Coronary artery (tissue), 2 donors: Measurements from ENCODE around the gene NIPAL4.
A peak's percentile ranks its signal among the peaks of the same experiment; 100 is the strongest.

ENCODE experiments used
- DNase-seq: peaks from one replicate; pipeline ENCODE4 v3.0.0-alpha.2; 2017; ENCODE audit warnings: low spot score
- H3K27ac ChIP-seq, 2 donors: fragments of 200-600 bp; sonication (generic); one replicate each; pipeline ENCODE4 v1.5.1; 2016 to 2019
- H3K4me3 ChIP-seq: fragments of 200-600 bp; sonication (generic); 2 replicates; pipeline ENCODE4 v1.5.1; 2016; ENCODE audit warnings: mild to moderate bottlenecking, moderate library complexity
- TF ChIP-seq, protein P1 (sequence below): fragments of 200-600 bp; sonication (generic); IDR thresholded peaks from one replicate; pipeline ENCODE4 v1.5.1; 2019; ENCODE audit warnings: antibody characterized with exemption

Gene NIPAL4

DNA sequence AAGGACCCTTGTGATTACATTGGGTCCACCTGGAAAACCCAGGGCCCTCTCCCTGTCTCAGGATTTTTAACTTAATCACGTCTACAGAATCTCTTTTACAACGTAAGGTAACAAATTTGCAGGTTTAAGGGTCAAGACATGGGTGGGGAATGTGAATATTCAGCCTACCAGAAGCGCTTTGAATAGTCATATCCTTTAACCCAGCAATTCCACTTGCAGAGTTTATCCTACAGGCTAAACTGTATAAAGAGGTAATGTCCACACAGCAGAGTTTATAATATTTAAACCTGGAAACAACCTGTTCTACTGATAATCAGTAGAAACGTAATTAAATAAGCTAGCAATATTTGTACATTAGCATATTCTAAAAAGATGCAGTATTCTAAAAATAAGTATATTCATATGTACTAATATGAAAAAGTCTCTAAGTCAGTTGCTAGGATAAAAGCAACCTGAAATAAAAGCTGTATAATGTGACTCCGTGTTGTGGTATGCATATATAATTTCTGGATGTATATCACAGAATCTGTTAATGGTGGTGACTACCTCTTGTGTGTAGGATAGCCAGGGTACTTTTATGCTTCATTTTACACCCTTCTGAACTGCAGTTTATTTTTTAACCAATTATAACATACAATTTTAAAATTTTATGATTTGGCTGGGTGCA, 14.1 kb upstream of the NIPAL4 start:
- TF ChIP-seq, protein P1, sequence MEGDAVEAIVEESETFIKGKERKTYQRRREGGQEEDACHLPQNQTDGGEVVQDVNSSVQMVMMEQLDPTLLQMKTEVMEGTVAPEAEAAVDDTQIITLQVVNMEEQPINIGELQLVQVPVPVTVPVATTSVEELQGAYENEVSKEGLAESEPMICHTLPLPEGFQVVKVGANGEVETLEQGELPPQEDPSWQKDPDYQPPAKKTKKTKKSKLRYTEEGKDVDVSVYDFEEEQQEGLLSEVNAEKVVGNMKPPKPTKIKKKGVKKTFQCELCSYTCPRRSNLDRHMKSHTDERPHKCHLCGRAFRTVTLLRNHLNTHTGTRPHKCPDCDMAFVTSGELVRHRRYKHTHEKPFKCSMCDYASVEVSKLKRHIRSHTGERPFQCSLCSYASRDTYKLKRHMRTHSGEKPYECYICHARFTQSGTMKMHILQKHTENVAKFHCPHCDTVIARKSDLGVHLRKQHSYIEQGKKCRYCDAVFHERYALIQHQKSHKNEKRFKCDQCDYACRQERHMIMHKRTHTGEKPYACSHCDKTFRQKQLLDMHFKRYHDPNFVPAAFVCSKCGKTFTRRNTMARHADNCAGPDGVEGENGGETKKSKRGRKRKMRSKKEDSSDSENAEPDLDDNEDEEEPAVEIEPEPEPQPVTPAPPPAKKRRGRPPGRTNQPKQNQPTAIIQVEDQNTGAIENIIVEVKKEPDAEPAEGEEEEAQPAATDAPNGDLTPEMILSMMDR: no peak
- DNase-seq: no peak
- Histone ChIP-seq H3K27ac (no peak overlapping the region), H3K4me3 (no peak overlapping the region)

DNA sequence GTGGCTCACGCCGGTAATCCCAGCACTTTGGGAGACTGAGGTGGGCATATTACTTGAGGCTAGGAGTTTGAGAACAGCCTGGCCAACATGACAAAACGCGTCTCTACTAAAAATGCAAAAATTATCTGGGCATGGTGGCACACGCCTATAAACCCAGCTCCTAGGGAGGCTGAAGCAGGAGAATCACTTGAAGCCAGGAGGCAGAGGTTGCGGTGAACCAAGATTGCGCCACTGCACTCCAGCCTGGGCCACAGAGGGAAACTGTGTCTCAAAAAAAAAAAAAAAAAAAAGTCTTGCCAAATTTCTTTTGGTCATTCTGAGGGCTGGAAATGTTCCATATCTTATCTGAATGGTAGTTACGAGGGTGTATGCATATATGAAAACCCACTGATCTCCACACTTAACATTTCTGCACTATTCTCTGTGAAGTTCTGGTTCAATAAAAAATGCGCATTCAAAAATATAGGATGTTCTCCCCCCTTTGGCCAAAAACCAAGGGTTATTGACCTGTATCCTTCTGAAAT, 13.5 kb upstream of the NIPAL4 start:
- TF ChIP-seq, protein P1: no peak
- H3K27ac ChIP-seq: no peak overlapping the region

DNA sequence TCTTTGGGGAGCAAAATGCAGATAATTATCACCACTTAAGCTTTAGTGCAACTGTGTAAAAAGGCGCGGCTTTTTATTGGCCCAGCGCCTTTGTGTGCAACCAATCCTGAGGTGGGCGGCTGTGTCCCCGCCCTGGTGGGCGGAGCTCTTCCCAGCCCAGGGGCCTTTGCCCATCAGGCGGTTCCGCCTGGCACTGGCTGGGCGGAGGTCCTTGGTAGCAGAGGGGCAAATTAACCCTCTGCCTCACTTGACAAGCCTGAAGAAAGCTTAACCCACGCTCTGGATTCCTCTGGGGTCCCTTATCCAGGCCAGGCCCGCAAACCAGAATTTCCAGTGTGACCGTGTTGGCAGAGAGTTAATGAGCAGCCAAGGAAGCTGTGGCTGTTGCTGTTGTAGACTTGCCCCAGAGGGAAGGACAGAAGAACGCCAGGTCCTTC, 12.8 kb upstream of the NIPAL4 start:
- DNase-seq: no peak
- TF ChIP-seq, protein P1: no peak
- no peak overlapping the region for H3K27ac ChIP-seq
- no peak overlapping the region for H3K4me3 ChIP-seq

More for the DNA sequence above, 13.5 kb upstream of the NIPAL4 start:
- H3K4me3 ChIP-seq: no peak overlapping the region
- DNase-seq: no peak

DNA sequence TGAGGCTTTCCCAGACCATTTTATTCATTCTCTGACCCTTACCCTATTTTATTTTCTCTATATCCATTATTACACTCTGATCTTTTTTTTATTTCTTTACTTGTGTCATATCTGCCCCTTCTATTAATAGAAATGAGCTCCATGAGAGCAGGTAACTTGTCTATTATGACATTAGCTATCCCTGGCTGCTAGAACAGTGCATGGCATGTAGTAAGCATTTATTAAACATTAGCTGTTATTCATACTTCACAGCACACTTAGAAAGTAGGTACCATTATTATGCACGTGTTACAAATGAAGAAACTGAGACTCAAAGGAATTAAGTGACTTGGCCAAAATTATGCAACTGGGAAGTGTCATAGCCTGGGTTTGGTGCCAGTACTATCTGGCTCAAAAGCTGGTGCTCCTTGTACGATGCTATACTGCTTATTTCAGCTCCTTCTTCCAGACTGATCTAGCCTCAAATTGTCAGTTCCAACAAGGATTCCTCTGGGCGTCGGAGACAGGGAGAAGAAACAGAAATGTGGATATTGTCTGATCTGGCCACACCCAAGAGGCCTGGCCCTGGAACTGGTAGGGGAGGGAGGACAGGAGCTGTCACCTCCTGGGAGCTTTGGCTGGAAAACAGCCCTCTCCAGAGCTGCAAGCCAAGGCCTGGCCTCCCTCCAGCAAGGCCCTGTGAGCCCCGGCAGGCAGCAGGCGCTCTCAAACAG, 10.8 kb upstream of the NIPAL4 start:
- TF ChIP-seq, protein P1: no peak
- Histone ChIP-seq H3K4me3 (no peak overlapping the region), H3K27ac (peak overlapping the region in 1 of 2 donors; percentile 53)
- peak; percentile 73 for DNase-seq

DNA sequence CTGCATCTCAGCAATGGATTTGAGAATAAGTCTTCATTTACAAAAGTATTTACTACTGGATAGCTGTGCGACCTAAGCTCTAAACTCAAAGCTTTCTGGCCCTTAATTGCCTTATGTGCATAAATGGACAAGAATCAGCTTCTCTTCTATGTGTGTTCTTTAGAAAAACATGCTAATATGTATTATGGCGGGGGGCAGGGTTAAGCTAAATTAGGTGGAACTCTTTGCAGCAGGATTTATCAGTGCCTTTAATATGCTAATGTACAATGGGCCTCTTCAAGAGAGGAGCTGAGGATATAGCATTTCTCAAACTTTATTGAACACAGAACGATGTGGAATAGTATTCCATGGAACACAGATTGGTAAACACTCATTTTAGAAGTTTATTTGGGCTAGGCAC, 10.0 kb upstream of the NIPAL4 start:
- no peak for DNase-seq
- H3K4me3 ChIP-seq: no peak overlapping the region
- TF ChIP-seq, protein P1: no peak
- H3K27ac ChIP-seq: no peak overlapping the region

DNA sequence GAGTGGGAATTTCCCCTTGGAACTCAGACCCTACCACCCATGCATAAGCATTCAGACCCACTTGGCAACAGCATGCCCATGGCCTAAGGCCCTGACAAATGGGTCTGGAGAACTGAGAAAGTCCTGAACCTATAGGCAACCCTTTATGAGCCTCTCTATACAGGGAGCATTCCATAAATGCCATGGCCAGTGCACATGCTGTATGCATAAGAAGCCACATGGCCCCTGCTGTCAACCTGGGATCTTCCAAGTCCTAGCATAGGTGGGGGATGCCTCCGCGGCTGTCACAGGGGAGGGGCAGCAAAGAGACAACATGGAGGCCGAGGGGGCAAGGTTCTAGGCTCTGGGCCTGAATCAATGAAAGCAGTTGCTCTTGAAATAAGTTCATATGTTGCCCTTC, 8.2 kb upstream of the NIPAL4 start:
- peak; percentile 21 for DNase-seq
- Histone ChIP-seq H3K4me3 (no peak overlapping the region), H3K27ac (no peak overlapping the region)
- TF ChIP-seq, protein P1: no peak
